ENCODE results near the gene CTCF. TPM values are rescaled to one million over a fixed set of nuclear protein-coding genes. Genes with fewer than 3 reads are reported as not detected.

Gene CTCF
- total RNA-seq, 1 donor, result 35.3 TPM

GRCh38 chr16:67661886-67662652 is 99.7 kb downstream of the CTCF start:
- DNase-seq (ENCODE audit: low read depth in 2 of 3, low spot score in 2 of 3), result no peak

- DNase-seq (ENCODE audit: low read depth in 2 of 3, low spot score in 2 of 3), result no peak
Measured at GRCh38 chr16:67662653-67663010, 100.3 kb downstream of the CTCF start.

- DNase-seq (ENCODE audit: low read depth in 2 of 3, low spot score in 2 of 3), result peak in 1 of 3 donors; percentile 35
Measured at GRCh38 chr16:67663151-67663876, 101.0 kb downstream of the CTCF start.

GRCh38 chr16:67663877-67664222 is 101.5 kb downstream of the CTCF start:
- DNase-seq (ENCODE audit: low read depth in 2 of 3, low spot score in 2 of 3), result no peak

- no peak for DNase-seq (ENCODE audit: low read depth in 2 of 3, low spot score in 2 of 3)
Measured at GRCh38 chr16:67664258-67664657, 101.9 kb downstream of the CTCF start.

- DNase-seq (ENCODE audit: low read depth in 2 of 3, low spot score in 2 of 3), result no peak
Measured at GRCh38 chr16:67664871-67665270, 102.5 kb downstream of the CTCF start.

- DNase-seq (ENCODE audit: low read depth in 2 of 3, low spot score in 2 of 3), result no peak
Measured at GRCh38 chr16:67665598-67665997, 103.3 kb downstream of the CTCF start.

GRCh38 chr16:67666032-67666551 is 103.8 kb downstream of the CTCF start:
- no peak for DNase-seq (ENCODE audit: low read depth in 2 of 3, low spot score in 2 of 3)

GRCh38 chr16:67666559-67667452 is 104.5 kb downstream of the CTCF start, which contains the start of the genes C16orf86 and ENKD1:
TSS of gene C16orf86 (plus strand) at chr16:67666814. CDS start at chr16:67666971, 157 bp downstream.
TSS of gene ENKD1 (minus strand) at chr16:67666750. CDS start at chr16:67666442, 308 bp downstream.
- peak; percentile 66 to 87 (median 84) for DNase-seq (ENCODE audit: low read depth in 2 of 3, low spot score in 2 of 3)

- no peak for DNase-seq (ENCODE audit: low read depth in 2 of 3, low spot score in 2 of 3)
Measured at GRCh38 chr16:67667453-67667816, 105.1 kb downstream of the CTCF start.

- DNase-seq (ENCODE audit: low read depth in 2 of 3, low spot score in 2 of 3), result peak; percentile 57 to 97 (median 93)
Measured at GRCh38 chr16:67667817-67668494, 105.6 kb downstream of the CTCF start.

GRCh38 chr16:67668495-67669157 is 106.3 kb downstream of the CTCF start:
- DNase-seq (ENCODE audit: low read depth in 2 of 3, low spot score in 2 of 3), result peak in 1 of 3 donors; percentile 49

- no peak for DNase-seq (ENCODE audit: low read depth in 2 of 3, low spot score in 2 of 3)
Measured at GRCh38 chr16:67669499-67670101, 107.3 kb downstream of the CTCF start.

GRCh38 chr16:67672306-67672705 is 110.0 kb downstream of the CTCF start:
- no peak for DNase-seq (ENCODE audit: low read depth in 2 of 3, low spot score in 2 of 3)

- DNase-seq (ENCODE audit: low read depth in 2 of 3, low spot score in 2 of 3), result peak in 2 of 3 donors; percentile 66 to 87
Measured at GRCh38 chr16:67672739-67673662, 110.7 kb downstream of the CTCF start.

GRCh38 chr16:67673712-67674580 is 111.6 kb downstream of the CTCF start:
- DNase-seq (ENCODE audit: low read depth in 2 of 3, low spot score in 2 of 3), result peak in 1 of 3 donors; percentile 51
